Upper lobe of left lung (tissue), 6 donors: ENCODE results near the gene FOXR1. TPM values are rescaled to one million over a fixed set of nuclear protein-coding genes. Genes with fewer than 3 reads are reported as not detected.
A peak's percentile ranks its signal among the peaks of the same experiment; 100 is the strongest.

ENCODE experiments used
- ATAC-seq, 2 donors: fragments of 200-7000 bp; cut with Tn5 transposase; one replicate each; pipeline ENCODE4 v1.9.1; 2022; ENCODE audit warnings: mild to moderate bottlenecking in 2 of 2, moderate library complexity in 2 of 2; ENCODE audit not compliant: low FRiP score in 2 of 2
- DNase-seq, 2 donors: peaks; one replicate each; pipeline ENCODE4 v3.0.0-alpha.2; 2019 to 2020
- H3K27ac ChIP-seq, 4 donors: fragments of 200-600 bp; sonication (generic); one replicate each; pipeline ENCODE4 v1.5.1; 2016 to 2019
- H3K27me3 ChIP-seq, 4 donors: fragments of 200-600 bp; sonication (generic); one replicate each; pipeline ENCODE4 v1.5.1; 2017 to 2019
- H3K36me3 ChIP-seq, 4 donors: fragments of 200-600 bp; sonication (generic); one replicate each; pipeline ENCODE4 v1.5.1; 2016 to 2019
- H3K4me1 ChIP-seq, 4 donors: fragments of 200-600 bp; sonication (generic); one replicate each; pipeline ENCODE4 v1.5.1; 2018 to 2019
- H3K4me3 ChIP-seq, 4 donors: fragments of 200-600 bp; sonication (generic); one replicate each; pipeline ENCODE4 v1.5.1; 2017 to 2019; ENCODE audit warnings: mild to moderate bottlenecking in 2 of 4, moderate library complexity in 1 of 4
- H3K9me3 ChIP-seq, 4 donors: fragments of 200-600 bp; sonication (generic); one replicate each; pipeline ENCODE4 v1.5.1; 2018 to 2019
- CTCF ChIP-seq, 6 experiments: fragments of 450-650 bp in 4 of 6; fragments of 200-600 bp in 2 of 6; sonication (generic) in 2 of 6; IDR thresholded peaks; one replicate each; pipeline ENCODE4 v1.5.1; 2016 to 2019; ENCODE audit warnings: antibody characterized with exemption in 6 of 6
- EP300 ChIP-seq, 4 donors: sonication (generic); formaldehyde crosslinking; IDR thresholded peaks; one replicate each; pipeline ENCODE4 v1.5.1; 2017; ENCODE audit warnings: antibody characterized with exemption in 4 of 4, control low read depth in 2 of 4
- POLR2A ChIP-seq, 4 donors: fragments of 450-650 bp; IDR thresholded peaks; one replicate each; pipeline ENCODE4 v1.5.1; 2016 to 2017; ENCODE audit warnings: antibody characterized with exemption in 4 of 4, mild to moderate bottlenecking in 2 of 4
- POLR2AphosphoS5 ChIP-seq, 2 donors: sonication (generic); formaldehyde crosslinking; IDR thresholded peaks; one replicate each; pipeline ENCODE4 v1.5.1; 2017; ENCODE audit warnings: antibody characterized with exemption in 2 of 2
- WGBS, 2 donors: methylation state at CpG; one replicate each; pipeline ENCODE4 v1.1.5; 2017 to 2018; 5-methylcytosine and 5-hydroxymethylcytosine counted together
- total RNA-seq, 6 donors: library from RNA; depleted of rRNA in 4 of 6; stranded (reverse); fragments of >200 nt in 4 of 6; gene quantifications; one replicate each; pipeline versions ENCODE4 v1.1.0 to v1.2.1, GENCODE V29; 2016 to 2021
- donor health status: DM: no; HTN: no; CAD: no; lungs with moderate emphysema.
- donor health status: DM: no; HTN: yes; CAD: no; lungs with severe emphysema.

The FOXR1 gene
- total RNA-seq, 6 donors from 2014 or later = not detected

GRCh38 chr11:118998388-118998717 lies 26.8 kb downstream of the FOXR1 start:
- Histone ChIP-seq H3K36me3 (peaks cover 0 to 38% (median 23%) of the 10 kb centered on the region in 4 donors), H3K4me1 (peaks cover 19 to 30% (median 22%) of the 10 kb centered on the region in 4 donors), H3K9me3 (no peaks in the 10 kb centered on the region), H3K27me3 (no peaks in the 10 kb centered on the region), H3K27ac (peak overlapping the region; percentile 80 to 92 (median 89)), H3K4me3 (peak overlapping the region; percentile 89 to 94 (median 92))
- 2 to 8% methylated on average over 10 to 14 of the region's 19 CpGs for WGBS, 2 donors
- DNase-seq (peak in 1 of 2 donors; percentile 27), ATAC-seq (peak in 1 of 2 donors; percentile 25)
- TF ChIP-seq CTCF (IDR thresholded peaks at IDR 0.05) (no peak), EP300 (IDR thresholded peaks at IDR 0.05) (no peak), POLR2A (IDR thresholded peaks at IDR 0.05) (no peak), POLR2AphosphoS5 (IDR thresholded peaks at IDR 0.05) (no peak)

- Histone ChIP-seq H3K36me3 (peaks cover 0 to 43% (median 26%) of the 10 kb centered on the region in 4 donors), H3K4me3 (peak overlapping the region in 3 of 4 donors; percentile 89 to 94 (median 90)), H3K9me3 (no peaks in the 10 kb centered on the region), H3K27ac (peak overlapping the region; percentile 80 to 92 (median 89)), H3K27me3 (no peaks in the 10 kb centered on the region), H3K4me1 (peaks cover 19 to 30% (median 22%) of the 10 kb centered on the region in 4 donors)
- ATAC-seq (peak; percentile 32 to 70), DNase-seq (peak in 1 of 2 donors; percentile 56)
- WGBS, 2 donors = 51 to 65% methylated on average over 6 of the region's 6 CpGs
- TF ChIP-seq CTCF (IDR thresholded peaks at IDR 0.05) = no peak
- TF ChIP-seq POLR2AphosphoS5 (IDR thresholded peaks at IDR 0.05) = peak in 1 of 2 donors; percentile 7
- TF ChIP-seq POLR2A (IDR thresholded peaks at IDR 0.05) = no peak
Measured at GRCh38 chr11:118998822-118999221, 27.3 kb downstream of the FOXR1 start.

- peaks cover 0 to 63% (median 37%) of the 10 kb centered on the region in 4 donors for H3K36me3 ChIP-seq
- TF ChIP-seq POLR2AphosphoS5 (IDR thresholded peaks at IDR 0.05) = no peak
- TF ChIP-seq CTCF (IDR thresholded peaks at IDR 0.05) = no peak
- no peak for TF ChIP-seq POLR2A (IDR thresholded peaks at IDR 0.05)
- TF ChIP-seq EP300 (IDR thresholded peaks at IDR 0.05) = no peak
Measured at GRCh38 chr11:119000906-119001305, 29.3 kb downstream of the FOXR1 start.

GRCh38 chr11:119006656-119007055 lies 35.1 kb downstream of the FOXR1 start:
- WGBS, 2 donors = 89 to 92% methylated on average over 4 of the region's 4 CpGs
- no peak for DNase-seq
- H3K4me1 ChIP-seq = no peaks in the 10 kb centered on the region
- no peak overlapping the region for H3K4me3 ChIP-seq
- H3K9me3 ChIP-seq = no peaks in the 10 kb centered on the region
- no peak for ATAC-seq
- TF ChIP-seq EP300 (IDR thresholded peaks at IDR 0.05) (no peak), POLR2AphosphoS5 (IDR thresholded peaks at IDR 0.05) (no peak), POLR2A (IDR thresholded peaks at IDR 0.05) (no peak), CTCF (IDR thresholded peaks at IDR 0.05) (no peak)
- no peak overlapping the region for H3K27ac ChIP-seq
- peaks cover 6 to 97% (median 56%) of the 10 kb centered on the region in 4 donors for H3K36me3 ChIP-seq
- H3K27me3 ChIP-seq = no peaks in the 10 kb centered on the region

More at GRCh38 chr11:119000906-119001305, 29.3 kb downstream of the FOXR1 start:
- DNase-seq (no peak), ATAC-seq (no peak)
- Histone ChIP-seq H3K4me1 (peaks cover 19 to 30% (median 22%) of the 10 kb centered on the region in 4 donors), H3K4me3 (no peak overlapping the region), H3K9me3 (no peaks in the 10 kb centered on the region), H3K27ac (no peak overlapping the region), H3K27me3 (no peaks in the 10 kb centered on the region)
- WGBS, 2 donors = 59 to 71% methylated on average over 1 of the region's 1 CpG

- Histone ChIP-seq H3K9me3 (no peaks in the 10 kb centered on the region), H3K36me3 (peaks cover 27 to 97% (median 67%) of the 10 kb centered on the region in 4 donors), H3K4me3 (no peak overlapping the region), H3K27ac (no peak overlapping the region), H3K27me3 (no peaks in the 10 kb centered on the region), H3K4me1 (peaks cover 4 to 10% (median 9%) of the 10 kb centered on the region in 4 donors)
- 94 to 95% methylated on average over 6 of the region's 6 CpGs for WGBS, 2 donors
- ATAC-seq = no peak
- DNase-seq = no peak
- no peak for TF ChIP-seq EP300 (IDR thresholded peaks at IDR 0.05)
- no peak for TF ChIP-seq CTCF (IDR thresholded peaks at IDR 0.05)
- no peak for TF ChIP-seq POLR2A (IDR thresholded peaks at IDR 0.05)
Measured at GRCh38 chr11:119011476-119012053, 40.0 kb downstream of the FOXR1 start.
